GM12878 (cell line): ENCODE results near the gene KCNK1. TPM values are rescaled to one million over a fixed set of nuclear protein-coding genes. Genes with fewer than 3 reads are reported as not detected.

ENCODE experiments used
- BHLHE40 ChIP-seq, 2 experiments: fragments of 450-650 bp in 1 of 2; IDR thresholded peaks; 2 replicates each; pipeline ENCODE4 v1.6.1; 2011 to 2017; ENCODE audit warnings: low read depth in 2 of 2, borderline replicate concordance in 1 of 2, improper control_type of control experiment in 1 of 2, low read length in 1 of 2, mild to moderate bottlenecking in 1 of 2
- FOXM1 ChIP-seq: IDR thresholded peaks from 2 replicates; pipeline ENCODE4 v1.6.1; 2012; ENCODE audit warnings: low read depth, mild to moderate bottlenecking, inconsistent platforms, low read length, moderate library complexity
- IKZF2 ChIP-seq, 2 experiments: fragments of 450-650 bp; IDR thresholded peaks; 2 replicates each; pipeline ENCODE4 v1.6.1; 2017; ENCODE audit warnings: mild to moderate bottlenecking in 2 of 2, moderate library complexity in 2 of 2
- KLF5 ChIP-seq: fragments of 450-650 bp; IDR thresholded peaks from 2 replicates; pipeline ENCODE4 v1.6.1; 2014; ENCODE audit warnings: mild to moderate bottlenecking; ENCODE audit not compliant: partially characterized antibody
- MTA2 ChIP-seq: fragments of 450-650 bp; IDR thresholded peaks from 2 replicates; pipeline ENCODE4 v1.6.1; 2016; ENCODE audit warnings: low read depth, mild to moderate bottlenecking, moderate library complexity
- NR2C2 ChIP-seq: IDR thresholded peaks from 2 replicates; pipeline ENCODE4 v1.6.1; 2011; ENCODE audit warnings: borderline replicate concordance, low read depth; ENCODE audit not compliant: control insufficient read depth, insufficient read length
- PAX5 ChIP-seq: IDR thresholded peaks from 2 replicates; pipeline ENCODE4 v1.6.1; 2011; ENCODE audit warnings: low read depth, low read length, borderline replicate concordance
- SMAD1 ChIP-seq: fragments of 450-650 bp; IDR thresholded peaks from 2 replicates; pipeline ENCODE4 v1.6.1; 2018; ENCODE audit warnings: mild to moderate bottlenecking, low read depth; ENCODE audit not compliant: partially characterized antibody
- polyA plus RNA-seq, 11 experiments: library from polyadenylated mRNA; depleted of rRNA in 4 of 11; unstranded in 6 of 11; stranded (reverse) in 5 of 11; fragments of >200 nt; fragmentation: Nextera tagmentation in 4 of 11; fragmentation: Illumina TruSeq in 1 of 11; extraction: Ambion mirVana in 4 of 11; extraction: Trizol in 1 of 11; gene quantifications; 1 replicate in 1 of 11; 2 replicates in 10 of 11; pipeline versions ENCODE4 v1.2.1 to v1.2.3, GENCODE V29; 2011 to 2016; ENCODE audit warnings: inconsistent platforms in 2 of 11, missing spikeins in 2 of 11, low read depth in 1 of 11
- total RNA-seq, 4 experiments: library from RNA; depleted of rRNA in 3 of 4; stranded (reverse); fragments of >200 nt in 3 of 4; fragmentation: Illumina TruSeq in 1 of 4; extraction: Trizol in 1 of 4; gene quantifications; 2 replicates each; pipeline versions ENCODE4 v1.2.1 to v1.2.3, GENCODE V29; 2013 to 2021
- TF ChIP-seq, protein P1 (sequence below): fragments of 450-650 bp; IDR thresholded peaks from 2 replicates; pipeline ENCODE4 v1.6.1; 2018; ENCODE audit warnings: mild to moderate bottlenecking, low read depth, moderate library complexity; ENCODE audit not compliant: partially characterized antibody
- TF ChIP-seq, protein P2 (sequence below): fragments of 450-650 bp; IDR thresholded peaks from 2 replicates; pipeline ENCODE4 v1.6.1; 2017; ENCODE audit warnings: low read depth, mild to moderate bottlenecking, moderate library complexity
- TF ChIP-seq, protein P3 (sequence below): IDR thresholded peaks from 2 replicates; pipeline ENCODE4 v1.6.1; 2011; ENCODE audit warnings: borderline replicate concordance, low read depth, mild to moderate bottlenecking, moderate library complexity, low read length; ENCODE audit not compliant: insufficient read depth, poor library complexity, severe bottlenecking
- TF ChIP-seq, protein P4 (sequence below): fragments of 450-650 bp; IDR thresholded peaks from 2 replicates; pipeline ENCODE4 v1.6.1; 2016; ENCODE audit warnings: mild to moderate bottlenecking
- TF ChIP-seq, protein P5 (sequence below): IDR thresholded peaks from 2 replicates; pipeline ENCODE4 v1.6.1; 2012; ENCODE audit warnings: mild to moderate bottlenecking, low read depth, low read length

KCNK1 gene
- total and polyA plus RNA-seq, 10 of the 15 experiments (the other 5 are each of a cell fraction or from before 2014, with no cell fraction given) = 9.4 to 27.6 (median 15.1) TPM

DNA sequence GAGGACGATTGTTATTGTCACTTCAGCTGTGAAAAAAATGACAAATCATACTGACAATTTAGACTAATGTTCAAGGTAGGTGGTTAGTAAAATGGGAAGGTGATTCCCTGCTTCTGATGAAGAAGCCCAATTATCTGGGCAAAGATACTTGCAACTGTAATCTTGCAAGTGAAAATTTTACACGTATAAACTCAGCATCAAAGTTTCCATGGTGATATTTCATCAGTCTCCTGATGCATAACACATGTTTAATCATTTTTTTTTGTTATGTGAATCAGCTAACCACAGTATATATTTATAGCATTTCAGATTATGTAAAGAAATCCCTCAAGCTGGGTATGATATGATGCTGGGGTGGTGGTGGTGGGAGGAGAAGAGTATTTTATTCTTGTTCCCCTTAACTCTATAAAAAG is 16.4 kb upstream of the KCNK1 start (continued):
- TF ChIP-seq MTA2 (peak; percentile 100), NR2C2 (no peak), IKZF2 (IDR thresholded peaks at IDR 0.05) (peak; percentile 82 to 84; a peak in 3 of 4 replicates), SMAD1 (peak; percentile 81), BHLHE40 (IDR thresholded peaks at IDR 0.05; ENCODE audit: borderline replicate concordance in 1 of 2, low read depth in 2 of 2, low read length in 1 of 2) (peak; percentile 54 to 59; a peak in 1 of 4 replicates), PAX5 (peak; percentile 44; the same call in 1 of the 2 replicates), FOXM1 (peak; percentile 90; the same call in 1 of the 2 replicates), KLF5 (peak; percentile 78)
- TF ChIP-seq, protein P1, sequence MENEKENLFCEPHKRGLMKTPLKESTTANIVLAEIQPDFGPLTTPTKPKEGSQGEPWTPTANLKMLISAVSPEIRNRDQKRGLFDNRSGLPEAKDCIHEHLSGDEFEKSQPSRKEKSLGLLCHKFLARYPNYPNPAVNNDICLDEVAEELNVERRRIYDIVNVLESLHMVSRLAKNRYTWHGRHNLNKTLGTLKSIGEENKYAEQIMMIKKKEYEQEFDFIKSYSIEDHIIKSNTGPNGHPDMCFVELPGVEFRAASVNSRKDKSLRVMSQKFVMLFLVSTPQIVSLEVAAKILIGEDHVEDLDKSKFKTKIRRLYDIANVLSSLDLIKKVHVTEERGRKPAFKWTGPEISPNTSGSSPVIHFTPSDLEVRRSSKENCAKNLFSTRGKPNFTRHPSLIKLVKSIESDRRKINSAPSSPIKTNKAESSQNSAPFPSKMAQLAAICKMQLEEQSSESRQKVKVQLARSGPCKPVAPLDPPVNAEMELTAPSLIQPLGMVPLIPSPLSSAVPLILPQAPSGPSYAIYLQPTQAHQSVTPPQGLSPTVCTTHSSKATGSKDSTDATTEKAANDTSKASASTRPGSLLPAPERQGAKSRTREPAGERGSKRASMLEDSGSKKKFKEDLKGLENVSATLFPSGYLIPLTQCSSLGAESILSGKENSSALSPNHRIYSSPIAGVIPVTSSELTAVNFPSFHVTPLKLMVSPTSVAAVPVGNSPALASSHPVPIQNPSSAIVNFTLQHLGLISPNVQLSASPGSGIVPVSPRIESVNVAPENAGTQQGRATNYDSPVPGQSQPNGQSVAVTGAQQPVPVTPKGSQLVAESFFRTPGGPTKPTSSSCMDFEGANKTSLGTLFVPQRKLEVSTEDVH = peak; percentile 21
- TF ChIP-seq, protein P2, sequence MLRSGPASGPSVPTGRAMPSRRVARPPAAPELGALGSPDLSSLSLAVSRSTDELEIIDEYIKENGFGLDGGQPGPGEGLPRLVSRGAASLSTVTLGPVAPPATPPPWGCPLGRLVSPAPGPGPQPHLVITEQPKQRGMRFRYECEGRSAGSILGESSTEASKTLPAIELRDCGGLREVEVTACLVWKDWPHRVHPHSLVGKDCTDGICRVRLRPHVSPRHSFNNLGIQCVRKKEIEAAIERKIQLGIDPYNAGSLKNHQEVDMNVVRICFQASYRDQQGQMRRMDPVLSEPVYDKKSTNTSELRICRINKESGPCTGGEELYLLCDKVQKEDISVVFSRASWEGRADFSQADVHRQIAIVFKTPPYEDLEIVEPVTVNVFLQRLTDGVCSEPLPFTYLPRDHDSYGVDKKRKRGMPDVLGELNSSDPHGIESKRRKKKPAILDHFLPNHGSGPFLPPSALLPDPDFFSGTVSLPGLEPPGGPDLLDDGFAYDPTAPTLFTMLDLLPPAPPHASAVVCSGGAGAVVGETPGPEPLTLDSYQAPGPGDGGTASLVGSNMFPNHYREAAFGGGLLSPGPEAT = peak; percentile 95
- TF ChIP-seq, protein P3, sequence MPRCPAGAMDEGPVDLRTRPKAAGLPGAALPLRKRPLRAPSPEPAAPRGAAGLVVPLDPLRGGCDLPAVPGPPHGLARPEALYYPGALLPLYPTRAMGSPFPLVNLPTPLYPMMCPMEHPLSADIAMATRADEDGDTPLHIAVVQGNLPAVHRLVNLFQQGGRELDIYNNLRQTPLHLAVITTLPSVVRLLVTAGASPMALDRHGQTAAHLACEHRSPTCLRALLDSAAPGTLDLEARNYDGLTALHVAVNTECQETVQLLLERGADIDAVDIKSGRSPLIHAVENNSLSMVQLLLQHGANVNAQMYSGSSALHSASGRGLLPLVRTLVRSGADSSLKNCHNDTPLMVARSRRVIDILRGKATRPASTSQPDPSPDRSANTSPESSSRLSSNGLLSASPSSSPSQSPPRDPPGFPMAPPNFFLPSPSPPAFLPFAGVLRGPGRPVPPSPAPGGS = peak; percentile 45
- TF ChIP-seq, protein P4, sequence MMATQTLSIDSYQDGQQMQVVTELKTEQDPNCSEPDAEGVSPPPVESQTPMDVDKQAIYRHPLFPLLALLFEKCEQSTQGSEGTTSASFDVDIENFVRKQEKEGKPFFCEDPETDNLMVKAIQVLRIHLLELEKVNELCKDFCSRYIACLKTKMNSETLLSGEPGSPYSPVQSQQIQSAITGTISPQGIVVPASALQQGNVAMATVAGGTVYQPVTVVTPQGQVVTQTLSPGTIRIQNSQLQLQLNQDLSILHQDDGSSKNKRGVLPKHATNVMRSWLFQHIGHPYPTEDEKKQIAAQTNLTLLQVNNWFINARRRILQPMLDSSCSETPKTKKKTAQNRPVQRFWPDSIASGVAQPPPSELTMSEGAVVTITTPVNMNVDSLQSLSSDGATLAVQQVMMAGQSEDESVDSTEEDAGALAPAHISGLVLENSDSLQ = peak; percentile 78
- TF ChIP-seq, protein P5, sequence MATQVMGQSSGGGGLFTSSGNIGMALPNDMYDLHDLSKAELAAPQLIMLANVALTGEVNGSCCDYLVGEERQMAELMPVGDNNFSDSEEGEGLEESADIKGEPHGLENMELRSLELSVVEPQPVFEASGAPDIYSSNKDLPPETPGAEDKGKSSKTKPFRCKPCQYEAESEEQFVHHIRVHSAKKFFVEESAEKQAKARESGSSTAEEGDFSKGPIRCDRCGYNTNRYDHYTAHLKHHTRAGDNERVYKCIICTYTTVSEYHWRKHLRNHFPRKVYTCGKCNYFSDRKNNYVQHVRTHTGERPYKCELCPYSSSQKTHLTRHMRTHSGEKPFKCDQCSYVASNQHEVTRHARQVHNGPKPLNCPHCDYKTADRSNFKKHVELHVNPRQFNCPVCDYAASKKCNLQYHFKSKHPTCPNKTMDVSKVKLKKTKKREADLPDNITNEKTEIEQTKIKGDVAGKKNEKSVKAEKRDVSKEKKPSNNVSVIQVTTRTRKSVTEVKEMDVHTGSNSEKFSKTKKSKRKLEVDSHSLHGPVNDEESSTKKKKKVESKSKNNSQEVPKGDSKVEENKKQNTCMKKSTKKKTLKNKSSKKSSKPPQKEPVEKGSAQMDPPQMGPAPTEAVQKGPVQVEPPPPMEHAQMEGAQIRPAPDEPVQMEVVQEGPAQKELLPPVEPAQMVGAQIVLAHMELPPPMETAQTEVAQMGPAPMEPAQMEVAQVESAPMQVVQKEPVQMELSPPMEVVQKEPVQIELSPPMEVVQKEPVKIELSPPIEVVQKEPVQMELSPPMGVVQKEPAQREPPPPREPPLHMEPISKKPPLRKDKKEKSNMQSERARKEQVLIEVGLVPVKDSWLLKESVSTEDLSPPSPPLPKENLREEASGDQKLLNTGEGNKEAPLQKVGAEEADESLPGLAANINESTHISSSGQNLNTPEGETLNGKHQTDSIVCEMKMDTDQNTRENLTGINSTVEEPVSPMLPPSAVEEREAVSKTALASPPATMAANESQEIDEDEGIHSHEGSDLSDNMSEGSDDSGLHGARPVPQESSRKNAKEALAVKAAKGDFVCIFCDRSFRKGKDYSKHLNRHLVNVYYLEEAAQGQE = 0 out of 2 replicates have a peak, but pooled peaks have one; percentile 16
